SH-SY5Y (cell line): ENCODE results near the gene MOK.

Experiments
- GATA2 ChIP-seq: IDR thresholded peaks from 2 replicates; pipeline ENCODE4 v1.6.1; 2011; ENCODE audit warnings: mild to moderate bottlenecking, low read depth, low read length
- GATA3 ChIP-seq: IDR thresholded peaks from 2 replicates; pipeline ENCODE4 v1.6.1; 2011; ENCODE audit warnings: low read depth, mild to moderate bottlenecking, low read length, moderate library complexity

DNA sequence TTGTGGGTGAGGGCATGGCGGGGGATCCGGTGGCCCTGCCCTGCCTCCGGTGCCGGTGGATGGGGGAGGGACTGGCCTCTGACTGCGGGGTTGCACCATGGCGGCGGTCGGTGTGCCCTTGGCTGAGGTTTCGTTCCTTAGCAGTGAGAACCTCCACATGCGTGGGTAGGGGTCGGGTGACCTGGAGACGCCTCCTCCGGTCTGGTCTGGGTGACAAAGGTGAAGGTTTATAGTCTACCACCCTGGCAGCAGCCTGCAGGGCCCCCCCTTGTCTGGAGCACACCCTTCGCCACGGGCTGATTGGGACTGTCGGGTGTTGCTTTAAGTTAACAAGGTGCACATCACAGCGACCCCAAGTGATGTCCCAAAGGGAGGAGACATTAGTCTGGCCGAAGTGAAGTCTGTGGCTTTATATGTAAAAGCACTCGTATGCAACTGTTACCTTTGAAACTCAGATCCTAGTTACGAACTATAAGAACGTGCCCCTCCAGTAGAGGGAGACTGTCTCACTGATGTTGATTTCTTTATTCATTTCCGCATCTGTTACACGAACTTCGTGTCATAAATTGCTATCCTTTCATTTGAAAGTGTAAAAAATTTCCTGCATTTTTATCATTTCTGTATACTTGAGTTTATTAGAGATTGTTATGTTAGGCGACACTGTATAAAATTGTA is 90.8 kb downstream of the MOK start:
- no peak for TF ChIP-seq GATA3
- no peak for TF ChIP-seq GATA2
